ENCODE measurements around the gene FBXO42. TPM values are rescaled to one million over a fixed set of nuclear protein-coding genes. Genes with fewer than 3 reads are reported as not detected.
"Not testable (repeated sequence)": the region's sequence is repeated elsewhere in the genome, so short reads cannot be mapped to it uniquely, and the experiment has no call there.

FBXO42 gene
- total RNA-seq, 8 experiments from 2014 or later, result 10.0 to 27.6 (median 23.2) TPM

GRCh38 chr1:16248603-16249516, 103.4 kb downstream of the FBXO42 start:
- Histone ChIP-seq H3K27ac (peak overlapping the region; percentile 58 to 85), H3K4me1 (replicated peaks in 1 of 2) (peaks cover 31 to 36% of the 10 kb centered on the region in 2 donors), H3K4me3 (no peak overlapping the region)
- ATAC-seq (replicated peaks in 6 of 8), result peak; percentile 26 to 93 (median 69)
- WGBS, 10 experiments, result 8 to 93% (median 61%) methylated on average over 1 to 7 of the region's 7 CpGs
- in situ Hi-C loops (cut with MboI; ENCODE audit: low pct_unique_long_range_greater_than_20kb in 2 of 9, low sequenced_read_pairs in 9 of 9, unreplicated experiment in 9 of 9), result loop anchor here in 1 of 9 experiments (10.0 kb wide), 1 partner anchor 174 kb away; the partner anchor contains the start of gene FAM131C

GRCh38 chr1:16248007-16248436, 104.3 kb downstream of the FBXO42 start:
- H3K4me1 ChIP-seq (replicated peaks in 1 of 2), result peaks cover 27 to 28% of the 10 kb centered on the region in 2 donors
- WGBS, 10 experiments, result 80 to 100% (median 88%) methylated on average over 1 to 8 of the region's 8 CpGs; no CpG with 5 or more reads in 1 of the 10 experiments
- H3K27ac ChIP-seq, result peak overlapping the region in 1 of 2 donors; percentile 85
- in situ Hi-C loops (cut with MboI; ENCODE audit: low pct_unique_long_range_greater_than_20kb in 2 of 9, low sequenced_read_pairs in 9 of 9, unreplicated experiment in 9 of 9), result loop anchor here in 1 of 9 experiments (10.0 kb wide), 1 partner anchor 173 kb away; the partner anchor contains the start of gene FAM131C
- no peak for ATAC-seq (replicated peaks in 6 of 8)
- H3K4me3 ChIP-seq, result no peak overlapping the region

GRCh38 chr1:16247441-16247840, 104.8 kb downstream of the FBXO42 start:
- no peak for ATAC-seq (replicated peaks in 6 of 8)
- in situ Hi-C loops (cut with MboI; ENCODE audit: low pct_unique_long_range_greater_than_20kb in 2 of 9, low sequenced_read_pairs in 9 of 9, unreplicated experiment in 9 of 9), result loop anchor here in 1 of 9 experiments (10.0 kb wide), 1 partner anchor 173 kb away; the partner anchor contains the start of gene FAM131C
- H3K27ac ChIP-seq, result no peak overlapping the region
- 0 to 100% (median 84%) methylated on average over 1 to 2 of the region's 2 CpGs; no CpG with 5 or more reads in 1 of the 10 experiments for WGBS, 10 experiments
- no peak overlapping the region for H3K4me3 ChIP-seq
- H3K4me1 ChIP-seq (replicated peaks in 1 of 2), result peaks cover 25 to 28% of the 10 kb centered on the region in 2 donors

GRCh38 chr1:16246961-16247360, 105.3 kb downstream of the FBXO42 start:
- Histone ChIP-seq H3K27ac (no peak overlapping the region), H3K4me1 (replicated peaks in 1 of 2) (peaks cover 26 to 28% of the 10 kb centered on the region in 2 donors), H3K4me3 (no peak overlapping the region)
- WGBS, 10 experiments, result 0 to 100% (median 87%) methylated on average over 1 to 5 of the region's 5 CpGs
- no peak for ATAC-seq (replicated peaks in 6 of 8)
- in situ Hi-C loops (cut with MboI; ENCODE audit: low pct_unique_long_range_greater_than_20kb in 2 of 9, low sequenced_read_pairs in 9 of 9, unreplicated experiment in 9 of 9), result loop anchor here in 1 of 9 experiments (10.0 kb wide), 1 partner anchor 172 kb away; the partner anchor contains the start of gene FAM131C

- H3K4me3 ChIP-seq; ATAC-seq (replicated peaks in 6 of 8); H3K27ac ChIP-seq: not testable (repeated sequence)
- 86 to 100% (median 100%) methylated on average over 1 of the region's 1 CpG; no CpG with 5 or more reads in 5 of the 10 experiments for WGBS, 10 experiments
- in situ Hi-C loops (cut with MboI; ENCODE audit: low pct_unique_long_range_greater_than_20kb in 2 of 9, low sequenced_read_pairs in 9 of 9, unreplicated experiment in 9 of 9), result loop anchor here in 1 of 9 experiments (10.0 kb wide), 1 partner anchor 171 kb away; the partner anchor contains the start of gene FAM131C
- peaks cover 26 to 28% of the 10 kb centered on the region in 2 donors for H3K4me1 ChIP-seq (replicated peaks in 1 of 2)
Measured at GRCh38 chr1:16246239-16246638, 106.0 kb downstream of the FBXO42 start.

- peaks cover 26 to 28% of the 10 kb centered on the region in 2 donors for H3K4me1 ChIP-seq (replicated peaks in 1 of 2)
Measured at GRCh38 chr1:16245476-16246196, 106.6 kb downstream of the FBXO42 start.

GRCh38 chr1:16244650-16245285, 107.5 kb downstream of the FBXO42 start:
- in situ Hi-C loops (cut with MboI; ENCODE audit: low pct_unique_long_range_greater_than_20kb in 2 of 9, low sequenced_read_pairs in 9 of 9, unreplicated experiment in 9 of 9), result loop anchor here in 1 of 9 experiments (10.0 kb wide), 1 partner anchor 170 kb away; the partner anchor contains the start of gene FAM131C
- ATAC-seq (replicated peaks in 6 of 8), result no peak
- peaks cover 23 to 25% of the 10 kb centered on the region in 2 donors for H3K4me1 ChIP-seq (replicated peaks in 1 of 2)
- no peak overlapping the region for H3K4me3 ChIP-seq
- H3K27ac ChIP-seq, result no peak overlapping the region
- WGBS, 10 experiments, result 17 to 100% (median 73%) methylated on average over 1 to 8 of the region's 8 CpGs; no CpG with 5 or more reads in 2 of the 10 experiments

More at GRCh38 chr1:16245476-16246196, 106.6 kb downstream of the FBXO42 start:
- WGBS, 10 experiments, result 80 to 99% (median 94%) methylated on average over 1 to 9 of the region's 9 CpGs; no CpG with 5 or more reads in 2 of the 10 experiments
- H3K4me3 ChIP-seq, result no peak overlapping the region
- ATAC-seq (replicated peaks in 6 of 8), result no peak
- in situ Hi-C loops (cut with MboI; ENCODE audit: low pct_unique_long_range_greater_than_20kb in 2 of 9, low sequenced_read_pairs in 9 of 9, unreplicated experiment in 9 of 9), result loop anchor here in 1 of 9 experiments (10.0 kb wide), 1 partner anchor 171 kb away; the partner anchor contains the start of gene FAM131C
- H3K27ac ChIP-seq, result no peak overlapping the region

- 0 to 60% (median 39%) methylated on average over 1 to 7 of the region's 8 CpGs; no CpG with 5 or more reads in 2 of the 10 experiments for WGBS, 10 experiments
- H3K4me1 ChIP-seq (replicated peaks in 1 of 2), result peaks cover 16 to 18% of the 10 kb centered on the region in 2 donors
- no peak overlapping the region for H3K4me3 ChIP-seq
- H3K27ac ChIP-seq, result no peak overlapping the region
- ATAC-seq (replicated peaks in 6 of 8), result peak; percentile 21 to 78 (median 46)
- in situ Hi-C loops (cut with MboI; ENCODE audit: low pct_unique_long_range_greater_than_20kb in 2 of 9, low sequenced_read_pairs in 9 of 9, unreplicated experiment in 9 of 9), result loop anchor here in 1 of 9 experiments (10.0 kb wide), 1 partner anchor 169 kb away; the partner anchor contains the start of gene FAM131C
Measured at GRCh38 chr1:16243936-16244649, 108.2 kb downstream of the FBXO42 start.

- Histone ChIP-seq H3K4me3 (no peak overlapping the region), H3K4me1 (replicated peaks in 1 of 2) (peaks cover 8 to 9% of the 10 kb centered on the region in 2 donors), H3K27ac (no peak overlapping the region)
- WGBS, 10 experiments, result 65 to 100% (median 90%) methylated on average over 1 to 5 of the region's 8 CpGs; no CpG with 5 or more reads in 6 of the 10 experiments
- peak in 3 of 8 experiments; percentile 9 to 13 (median 9) for ATAC-seq (replicated peaks in 6 of 8)
- in situ Hi-C loops (cut with MboI; ENCODE audit: low pct_unique_long_range_greater_than_20kb in 2 of 9, low sequenced_read_pairs in 9 of 9, unreplicated experiment in 9 of 9), result loop anchor here in 1 of 9 experiments (10.0 kb wide), 1 partner anchor 168 kb away; the partner anchor contains the start of gene FAM131C
Measured at GRCh38 chr1:16243215-16243610, 109.1 kb downstream of the FBXO42 start.

GRCh38 chr1:16242556-16243214, 109.6 kb downstream of the FBXO42 start:
- Histone ChIP-seq H3K27ac (no peak overlapping the region), H3K4me3 (no peak overlapping the region), H3K4me1 (replicated peaks in 1 of 2) (peaks cover 8 to 10% of the 10 kb centered on the region in 2 donors)
- in situ Hi-C loops (cut with MboI; ENCODE audit: low pct_unique_long_range_greater_than_20kb in 2 of 9, low sequenced_read_pairs in 9 of 9, unreplicated experiment in 9 of 9), result loop anchor here in 1 of 9 experiments (10.0 kb wide), 1 partner anchor 168 kb away; the partner anchor contains the start of gene FAM131C
- peak in 2 of 8 experiments; percentile 4 to 9 for ATAC-seq (replicated peaks in 6 of 8)
- WGBS, 10 experiments, result 80 to 100% (median 89%) methylated on average over 1 to 9 of the region's 17 CpGs; no CpG with 5 or more reads in 5 of the 10 experiments

- 60 to 100% (median 79%) methylated on average over 2 to 10 of the region's 10 CpGs for WGBS, 10 experiments
- no peak overlapping the region for H3K4me3 ChIP-seq
- peaks cover 12 to 16% of the 10 kb centered on the region in 2 donors for H3K4me1 ChIP-seq (replicated peaks in 1 of 2)
- no peak overlapping the region for H3K27ac ChIP-seq
- in situ Hi-C loops (cut with MboI; ENCODE audit: low pct_unique_long_range_greater_than_20kb in 2 of 9, low sequenced_read_pairs in 9 of 9, unreplicated experiment in 9 of 9), result loop anchor here in 1 of 9 experiments (10.0 kb wide), 1 partner anchor 166 kb away; the partner anchor contains the start of gene FAM131C
- ATAC-seq (replicated peaks in 6 of 8), result no peak
Measured at GRCh38 chr1:16241221-16241708, 111.0 kb downstream of the FBXO42 start.
